Natural killer cell (primary cell): ENCODE results near the gene PDE4D. TPM values are rescaled to one million over a fixed set of nuclear protein-coding genes. Genes with fewer than 3 reads are reported as not detected.
A peak's percentile ranks its signal among the peaks of the same experiment; 100 is the strongest.

Source experiments
- ATAC-seq, 3 donors: fragments of 150-1000 bp in 2 of 3; fragments of 200-7000 bp in 1 of 3; cut with Tn5 transposase; 1 replicate in 1 of 3; 2 replicates in 2 of 3; pipeline ENCODE4 v1.10.0; 2021; ENCODE audit warnings: mild to moderate bottlenecking in 2 of 3, moderate library complexity in 2 of 3
- DNase-seq, 2 donors: peaks; one replicate each; pipeline versions ENCODE4 v3.0.0 to v3.0.0-alpha.2; 2013 to 2021; ENCODE audit warnings: mixed read lengths in 1 of 2
- H3K27ac ChIP-seq: one replicate; pipeline ENCODE4 v1.5.1; 2013; ENCODE audit warnings: mild to moderate bottlenecking, low read length
- H3K27me3 ChIP-seq: one replicate; pipeline ENCODE4 v1.6.1; 2013; ENCODE audit warnings: low read length; ENCODE audit not compliant: control insufficient read depth, insufficient read depth
- H3K36me3 ChIP-seq: one replicate; pipeline ENCODE4 v1.6.1; 2013; ENCODE audit warnings: low read length; ENCODE audit not compliant: control insufficient read depth, insufficient read depth
- H3K4me1 ChIP-seq: one replicate; pipeline ENCODE4 v1.6.1; 2013; ENCODE audit warnings: low read length; ENCODE audit not compliant: control insufficient read depth, insufficient read depth
- H3K4me3 ChIP-seq: one replicate; pipeline ENCODE4 v1.5.1; 2013; ENCODE audit warnings: low read length
- H3K9me3 ChIP-seq: one replicate; pipeline ENCODE4 v1.6.1; 2013; ENCODE audit warnings: low read length; ENCODE audit not compliant: control insufficient read depth, insufficient read depth
- H3K27ac Mint-ChIP-seq, 2 donors: one replicate each; pipeline ENCODE4 v1.8.0; 2022; ENCODE audit warnings: mild to moderate bottlenecking in 2 of 2, mixed read lengths in 2 of 2, moderate library complexity in 1 of 2
- H3K27me3 Mint-ChIP-seq, 2 donors: one replicate each; pipeline ENCODE4 v1.8.0; 2022; ENCODE audit warnings: low read depth in 2 of 2, mixed read lengths in 2 of 2
- H3K36me3 Mint-ChIP-seq: one replicate; pipeline ENCODE4 v1.8.0; 2022; ENCODE audit warnings: mixed read lengths
- H3K4me1 Mint-ChIP-seq, 2 donors: one replicate each; pipeline ENCODE4 v1.8.0; 2022; ENCODE audit warnings: mixed read lengths in 2 of 2
- H3K4me3 Mint-ChIP-seq: one replicate; pipeline ENCODE4 v1.8.0; 2022; ENCODE audit warnings: mild to moderate bottlenecking, moderate library complexity, mixed read lengths
- H3K9me3 Mint-ChIP-seq, 2 donors: one replicate each; pipeline ENCODE4 v1.8.0; 2022; ENCODE audit warnings: mixed read lengths in 2 of 2
- WGBS: methylation state at CpG from one replicate; pipeline ENCODE4 v1.1.7; 2013; ENCODE audit warnings: missing lambda C conversion rate; ENCODE audit not compliant: insufficient coverage; 5-methylcytosine and 5-hydroxymethylcytosine counted together
- intact Hi-C: fragments of 100-400 bp; cut with micrococcal nuclease; formaldehyde crosslinking; loops from one replicate; pipeline ENCODE4 v1.14.2; 2022
- total RNA-seq, 4 donors: library from RNA; stranded (reverse); fragments of 120-200 nt in 1 of 4; gene quantifications; one replicate each; pipeline versions ENCODE4 v1.2.3 to v1.2.4, GENCODE V29; 2013 to 2022
- TF ChIP-seq, protein P1 (sequence below): fragments of 200-600 bp; IDR thresholded peaks from one replicate; pipeline ENCODE4 v1.8.0; 2022; ENCODE audit warnings: antibody characterized with exemption

PDE4D gene
- total RNA-seq, 3 donors from 2014 or later (not counting 1 experiment from before 2014, with no cell fraction given): 109 to 170 (median 116) TPM

DNA sequence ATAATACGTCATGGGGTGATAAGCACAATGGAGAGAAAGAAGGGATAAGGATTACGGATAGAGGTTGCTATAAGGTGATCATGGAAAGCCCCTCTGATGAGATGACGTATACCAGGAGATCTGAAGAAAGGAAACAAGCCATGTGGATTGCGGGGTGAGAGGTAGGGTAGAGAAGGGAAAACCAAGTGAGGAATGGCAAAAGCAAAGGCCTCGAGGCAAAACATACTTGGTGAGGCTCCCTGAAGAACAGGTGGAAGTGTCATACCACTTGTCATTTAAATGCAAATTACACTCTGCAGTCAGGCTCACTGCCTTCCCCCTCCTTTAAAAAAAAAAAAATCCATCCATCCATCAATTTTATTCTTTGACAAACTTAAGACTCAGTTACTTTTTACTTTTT is 889.9 kb downstream of the PDE4D start:
- WGBS: 93% methylated on average over 5 of the region's 5 CpGs
- intact Hi-C loops: loop anchor here (5.0 kb wide), 1 partner anchor 34 kb away; no protein-coding TSS in a partner anchor
- H3K36me3 ChIP-seq: no peaks in the 10 kb centered on the region
- Mint-ChIP-seq H3K4me1 (peaks cover 69 to 81% of the 10 kb centered on the region in 2 donors), H3K9me3 (no peaks in the 10 kb centered on the region), H3K4me3 (no peak overlapping the region), H3K27me3 (no peaks in the 10 kb centered on the region), H3K36me3 (no peaks in the 10 kb centered on the region), H3K27ac (no peak overlapping the region)
- no peak overlapping the region for H3K27ac ChIP-seq
- no peaks in the 10 kb centered on the region for H3K27me3 ChIP-seq
- no peak for ATAC-seq
- no peaks in the 10 kb centered on the region for H3K4me1 ChIP-seq
- TF ChIP-seq, protein P1, sequence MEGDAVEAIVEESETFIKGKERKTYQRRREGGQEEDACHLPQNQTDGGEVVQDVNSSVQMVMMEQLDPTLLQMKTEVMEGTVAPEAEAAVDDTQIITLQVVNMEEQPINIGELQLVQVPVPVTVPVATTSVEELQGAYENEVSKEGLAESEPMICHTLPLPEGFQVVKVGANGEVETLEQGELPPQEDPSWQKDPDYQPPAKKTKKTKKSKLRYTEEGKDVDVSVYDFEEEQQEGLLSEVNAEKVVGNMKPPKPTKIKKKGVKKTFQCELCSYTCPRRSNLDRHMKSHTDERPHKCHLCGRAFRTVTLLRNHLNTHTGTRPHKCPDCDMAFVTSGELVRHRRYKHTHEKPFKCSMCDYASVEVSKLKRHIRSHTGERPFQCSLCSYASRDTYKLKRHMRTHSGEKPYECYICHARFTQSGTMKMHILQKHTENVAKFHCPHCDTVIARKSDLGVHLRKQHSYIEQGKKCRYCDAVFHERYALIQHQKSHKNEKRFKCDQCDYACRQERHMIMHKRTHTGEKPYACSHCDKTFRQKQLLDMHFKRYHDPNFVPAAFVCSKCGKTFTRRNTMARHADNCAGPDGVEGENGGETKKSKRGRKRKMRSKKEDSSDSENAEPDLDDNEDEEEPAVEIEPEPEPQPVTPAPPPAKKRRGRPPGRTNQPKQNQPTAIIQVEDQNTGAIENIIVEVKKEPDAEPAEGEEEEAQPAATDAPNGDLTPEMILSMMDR: no peak
- no peak for DNase-seq
- no peak overlapping the region for H3K4me3 ChIP-seq
- no peaks in the 10 kb centered on the region for H3K9me3 ChIP-seq

DNA sequence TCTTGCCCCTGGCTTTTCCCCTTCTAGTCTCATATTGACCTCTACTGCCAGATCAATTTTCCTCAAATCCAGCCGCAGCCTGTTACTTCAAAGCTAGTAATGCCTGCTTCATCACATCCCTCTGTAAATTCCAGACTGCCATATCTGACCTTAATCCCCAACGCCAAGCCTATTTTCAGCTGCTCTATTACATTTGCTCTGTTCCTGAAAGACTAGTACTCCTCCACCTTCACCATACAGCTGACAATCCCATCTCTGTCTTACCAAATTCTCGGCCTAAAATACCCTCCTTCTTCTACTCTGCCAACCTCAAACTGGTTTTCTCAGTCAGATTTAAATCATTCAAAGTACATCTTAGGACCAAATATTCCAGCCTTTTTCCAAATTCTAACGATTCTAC is 890.4 kb downstream of the PDE4D start:
- no peaks in the 10 kb centered on the region for H3K9me3 Mint-ChIP-seq
- H3K9me3 ChIP-seq: no peaks in the 10 kb centered on the region
- no peaks in the 10 kb centered on the region for H3K27me3 ChIP-seq
- no peaks in the 10 kb centered on the region for H3K4me1 ChIP-seq
- no peak for DNase-seq
- intact Hi-C loops: loop anchor here (5.0 kb wide), 1 partner anchor 34 kb away; no protein-coding TSS in a partner anchor
- H3K27ac ChIP-seq: no peak overlapping the region
- TF ChIP-seq, protein P1: no peak
- no peak overlapping the region for H3K4me3 ChIP-seq
- H3K36me3 Mint-ChIP-seq: no peaks in the 10 kb centered on the region
- no peaks in the 10 kb centered on the region for H3K36me3 ChIP-seq
- H3K27me3 Mint-ChIP-seq: no peaks in the 10 kb centered on the region
- H3K27ac Mint-ChIP-seq: no peak overlapping the region
- H3K4me1 Mint-ChIP-seq: peaks cover 66 to 77% of the 10 kb centered on the region in 2 donors
- H3K4me3 Mint-ChIP-seq: no peak overlapping the region
- ATAC-seq: no peak
- WGBS: 92% methylated on average over 4 of the region's 4 CpGs

DNA sequence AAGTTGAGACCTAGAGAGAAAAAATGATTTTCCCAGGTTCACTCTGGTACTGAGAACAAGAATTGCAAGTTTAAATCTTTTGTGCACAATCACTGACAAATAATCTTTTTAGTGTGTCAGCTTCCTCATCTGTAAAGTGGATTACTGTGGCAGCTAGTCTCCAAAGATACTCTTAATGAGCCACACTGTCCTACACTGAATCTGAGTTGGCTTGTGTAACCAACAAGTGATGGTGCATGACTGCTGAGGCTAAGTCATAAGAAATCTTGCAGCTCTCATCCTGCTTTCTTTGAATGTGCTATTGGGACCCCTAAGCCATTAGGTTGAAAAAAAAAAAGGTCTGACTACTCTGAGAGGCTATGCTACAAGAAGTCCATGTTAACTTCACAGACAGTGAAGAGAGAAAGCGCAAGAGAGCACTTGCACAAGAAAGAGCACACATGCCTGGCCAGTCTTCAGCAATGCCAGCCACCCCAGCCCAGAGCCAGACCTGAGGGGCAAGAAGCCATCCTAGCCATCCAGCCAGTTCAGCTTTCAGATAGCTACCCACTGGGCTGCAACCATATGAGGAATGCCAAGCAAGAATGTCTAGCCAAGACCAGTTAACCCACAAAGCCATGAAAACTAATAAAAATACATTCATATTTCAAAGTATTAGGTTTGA is 891.2 kb downstream of the PDE4D start:
- no peak overlapping the region for H3K27ac ChIP-seq
- WGBS: 100% methylated on average over 1 of the region's 1 CpG
- Mint-ChIP-seq H3K27me3 (no peaks in the 10 kb centered on the region), H3K4me3 (no peak overlapping the region), H3K9me3 (no peaks in the 10 kb centered on the region), H3K27ac (peak overlapping the region in 1 of 2 donors; percentile 3), H3K36me3 (no peaks in the 10 kb centered on the region), H3K4me1 (peaks cover 60 to 72% of the 10 kb centered on the region in 2 donors)
- no peaks in the 10 kb centered on the region for H3K9me3 ChIP-seq
- DNase-seq: no peak
- H3K27me3 ChIP-seq: no peaks in the 10 kb centered on the region
- H3K36me3 ChIP-seq: no peaks in the 10 kb centered on the region
- no peak overlapping the region for H3K4me3 ChIP-seq
- intact Hi-C loops: loop anchor here (5.0 kb wide), 1 partner anchor 35 kb away; no protein-coding TSS in a partner anchor
- H3K4me1 ChIP-seq: no peaks in the 10 kb centered on the region
- peak in 1 of 3 donors; percentile 22 for ATAC-seq
- TF ChIP-seq, protein P1: no peak

DNA sequence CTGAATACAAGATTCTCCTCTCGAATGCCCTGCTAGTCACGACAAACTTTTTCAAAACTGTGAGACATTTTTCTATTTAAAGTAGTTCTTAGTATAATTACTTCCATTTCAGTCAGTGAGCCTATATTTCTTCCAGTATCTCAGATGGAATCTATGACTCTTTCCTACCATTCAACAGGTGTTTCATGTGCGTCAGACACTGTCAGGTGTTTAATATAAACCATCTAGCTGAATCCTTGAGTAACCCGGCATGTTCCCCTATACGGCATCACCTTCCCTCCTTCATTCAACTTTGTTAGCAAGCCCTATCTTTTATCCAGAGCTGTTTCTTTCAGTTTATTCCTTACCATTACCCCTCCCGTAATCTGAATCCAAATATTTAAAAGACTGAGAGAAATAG is 891.8 kb downstream of the PDE4D start:
- Histone ChIP-seq H3K36me3 (no peaks in the 10 kb centered on the region), H3K4me3 (no peak overlapping the region), H3K27me3 (no peaks in the 10 kb centered on the region), H3K27ac (no peak overlapping the region), H3K9me3 (no peaks in the 10 kb centered on the region), H3K4me1 (no peaks in the 10 kb centered on the region)
- DNase-seq: no peak
- WGBS: 95% methylated on average over 3 of the region's 6 CpGs
- intact Hi-C loops: loop anchor here (5.0 kb wide), 1 partner anchor 36 kb away; no protein-coding TSS in a partner anchor
- TF ChIP-seq, protein P1: no peak
- Mint-ChIP-seq H3K4me3 (no peak overlapping the region), H3K4me1 (peaks cover 60 to 70% of the 10 kb centered on the region in 2 donors), H3K27me3 (no peaks in the 10 kb centered on the region), H3K27ac (peak overlapping the region; percentile 3 to 4), H3K9me3 (no peaks in the 10 kb centered on the region), H3K36me3 (no peaks in the 10 kb centered on the region)
- no peak for ATAC-seq
